Neural progenitor cell (in vitro differentiated cells): Measurements from ENCODE around the gene FASLG. TPM values are rescaled to one million over a fixed set of nuclear protein-coding genes. Genes with fewer than 3 reads are reported as not detected.

Source experiments
- DNase-seq: peaks from one replicate; pipeline ENCODE4 v3.0.0-alpha.2; 2016; ENCODE audit warnings: low spot score
- H2AFZ ChIP-seq: fragments of 200-600 bp; sonication (generic); replicated peaks from 2 replicates; pipeline ENCODE4 v1.6.1; 2016; ENCODE audit warnings: antibody characterized with exemption
- H3F3A ChIP-seq: fragments of 200-600 bp; sonication (generic); 2 replicates; pipeline ENCODE4 v1.6.1; 2016; ENCODE audit warnings: antibody characterized with exemption, low read depth
- H3K27ac ChIP-seq: fragments of 200-600 bp; sonication (generic); 2 replicates; pipeline ENCODE4 v1.5.1; 2016; ENCODE audit warnings: mild to moderate bottlenecking
- H3K27me3 ChIP-seq: fragments of 200-600 bp; sonication (generic); 2 replicates; pipeline ENCODE4 v1.6.1; 2016; ENCODE audit warnings: mild to moderate bottlenecking, moderate library complexity
- H3K36me3 ChIP-seq: fragments of 200-600 bp; sonication (generic); 2 replicates; pipeline ENCODE4 v1.5.1; 2016
- H3K4me1 ChIP-seq: fragments of 200-600 bp; sonication (generic); 2 replicates; pipeline ENCODE4 v1.6.1; 2016; ENCODE audit warnings: mixed run types
- H3K4me2 ChIP-seq: fragments of 200-600 bp; sonication (generic); 2 replicates; pipeline ENCODE4 v1.6.1; 2016
- H3K4me3 ChIP-seq: fragments of 200-600 bp; sonication (generic); 2 replicates; pipeline ENCODE4 v1.5.1; 2016
- H3K79me2 ChIP-seq: fragments of 200-600 bp; sonication (generic); 2 replicates; pipeline ENCODE4 v1.6.1; 2016; ENCODE audit warnings: low read depth
- H3K9ac ChIP-seq: fragments of 200-600 bp; sonication (generic); 2 replicates; pipeline ENCODE4 v1.6.1; 2016
- H3K9me3 ChIP-seq: fragments of 200-600 bp; sonication (generic); 2 replicates; pipeline ENCODE4 v1.5.1; 2016; ENCODE audit warnings: low read depth
- H4K20me1 ChIP-seq: fragments of 200-600 bp; sonication (generic); 2 replicates; pipeline ENCODE4 v1.6.1; 2016; ENCODE audit warnings: low read depth
- H3K27ac Mint-ChIP-seq: 3 replicates; pipeline ENCODE4 v1.8.0; 2021; ENCODE audit warnings: mixed read lengths
- H3K27me3 Mint-ChIP-seq: 2 replicates; pipeline ENCODE4 v1.8.0; 2022; ENCODE audit warnings: low read depth, mild to moderate bottlenecking, inconsistent platforms, moderate library complexity, mixed read lengths; ENCODE audit not compliant: insufficient read depth
- H3K36me3 Mint-ChIP-seq: 3 replicates; pipeline ENCODE4 v1.8.0; 2021; ENCODE audit warnings: mixed read lengths
- H3K4me1 Mint-ChIP-seq: 3 replicates; pipeline ENCODE4 v1.8.0; 2021; ENCODE audit warnings: mixed read lengths
- H3K4me3 Mint-ChIP-seq: 3 replicates; pipeline ENCODE4 v1.8.0; 2021; ENCODE audit warnings: mild to moderate bottlenecking, moderate library complexity, mixed read lengths
- H3K9me3 Mint-ChIP-seq: 3 replicates; pipeline ENCODE4 v1.8.0; 2020; ENCODE audit warnings: mixed read lengths
- EZH2 ChIP-seq: fragments of 200-600 bp; sonication (generic); IDR thresholded peaks from 2 replicates; pipeline ENCODE4 v1.6.1; 2017; ENCODE audit warnings: antibody characterized with exemption, mild to moderate bottlenecking, moderate library complexity
- EZH2phosphoT487 ChIP-seq: fragments of 200-600 bp; sonication (generic); IDR thresholded peaks from 2 replicates; pipeline ENCODE4 v1.6.1; 2017; ENCODE audit warnings: antibody characterized with exemption
- total RNA-seq: library from RNA; depleted of rRNA; stranded (reverse); fragments of >200 nt; gene quantifications from 2 replicates; pipeline ENCODE4 v1.2.3, GENCODE V29; 2015; ENCODE audit warnings: low replicate concordance
- TF ChIP-seq, protein P1 (sequence below): fragments of 200-600 bp; sonication (generic); IDR thresholded peaks from 2 replicates; pipeline ENCODE4 v1.5.1; 2017; ENCODE audit warnings: antibody characterized with exemption, mild to moderate bottlenecking

FASLG gene
- total RNA-seq, 1 donor from 2014 or later = not detected

DNA sequence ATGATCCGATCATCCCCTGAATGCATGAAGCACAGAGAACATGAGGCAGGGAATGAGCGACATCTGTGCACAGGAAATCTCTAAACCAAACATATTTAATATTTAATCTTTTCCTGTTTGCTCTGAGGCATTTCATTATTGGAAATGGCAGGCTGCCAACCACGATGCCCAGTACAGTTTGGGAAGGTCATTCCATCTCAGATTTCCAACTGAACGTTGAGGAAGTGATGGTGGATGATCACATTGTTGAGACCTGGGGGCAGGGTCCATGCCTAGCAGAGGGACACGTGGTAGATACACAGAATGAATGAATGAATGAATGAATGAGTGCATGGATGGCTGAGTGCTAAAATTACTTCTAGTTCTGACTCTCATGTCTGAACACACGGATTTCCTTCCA is 15.9 kb upstream of the FASLG start:
- no peak overlapping the region for H3K27ac Mint-ChIP-seq

DNA sequence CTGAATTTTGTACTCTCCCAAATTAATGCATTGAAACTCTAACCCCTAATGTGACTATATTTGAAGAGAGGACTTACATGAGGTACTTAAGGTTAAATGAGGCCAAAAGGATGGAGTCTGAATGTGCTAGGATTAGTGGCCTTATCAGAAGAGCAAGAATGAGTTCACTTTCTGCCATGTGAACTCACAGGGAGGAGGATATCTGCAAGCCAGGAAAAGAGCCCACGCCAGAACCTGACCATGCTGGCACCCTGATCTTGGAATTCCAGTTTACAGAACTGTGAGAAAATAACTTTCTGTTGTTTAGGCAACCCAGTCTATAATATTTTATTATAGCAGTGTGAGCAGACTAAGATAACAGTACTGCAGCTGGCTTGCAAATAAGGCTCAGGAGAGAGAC is 12.2 kb upstream of the FASLG start:
- Histone ChIP-seq H3K36me3 (no peaks in the 10 kb centered on the region), H3K9ac (no peak overlapping the region), H3K4me2 (no peak overlapping the region), H3K4me3 (no peak overlapping the region), H3K9me3 (no peaks in the 10 kb centered on the region), H3K4me1 (no peaks in the 10 kb centered on the region), H3F3A (no peaks in the 10 kb centered on the region), H3K27ac (no peak overlapping the region), H2AFZ (no peak overlapping the region), H3K27me3 (no peaks in the 10 kb centered on the region), H3K79me2 (no peaks in the 10 kb centered on the region), H4K20me1 (no peaks in the 10 kb centered on the region)
- TF ChIP-seq, protein P1, sequence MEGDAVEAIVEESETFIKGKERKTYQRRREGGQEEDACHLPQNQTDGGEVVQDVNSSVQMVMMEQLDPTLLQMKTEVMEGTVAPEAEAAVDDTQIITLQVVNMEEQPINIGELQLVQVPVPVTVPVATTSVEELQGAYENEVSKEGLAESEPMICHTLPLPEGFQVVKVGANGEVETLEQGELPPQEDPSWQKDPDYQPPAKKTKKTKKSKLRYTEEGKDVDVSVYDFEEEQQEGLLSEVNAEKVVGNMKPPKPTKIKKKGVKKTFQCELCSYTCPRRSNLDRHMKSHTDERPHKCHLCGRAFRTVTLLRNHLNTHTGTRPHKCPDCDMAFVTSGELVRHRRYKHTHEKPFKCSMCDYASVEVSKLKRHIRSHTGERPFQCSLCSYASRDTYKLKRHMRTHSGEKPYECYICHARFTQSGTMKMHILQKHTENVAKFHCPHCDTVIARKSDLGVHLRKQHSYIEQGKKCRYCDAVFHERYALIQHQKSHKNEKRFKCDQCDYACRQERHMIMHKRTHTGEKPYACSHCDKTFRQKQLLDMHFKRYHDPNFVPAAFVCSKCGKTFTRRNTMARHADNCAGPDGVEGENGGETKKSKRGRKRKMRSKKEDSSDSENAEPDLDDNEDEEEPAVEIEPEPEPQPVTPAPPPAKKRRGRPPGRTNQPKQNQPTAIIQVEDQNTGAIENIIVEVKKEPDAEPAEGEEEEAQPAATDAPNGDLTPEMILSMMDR = no peak
- TF ChIP-seq EZH2 = no peak
- Mint-ChIP-seq H3K9me3 (no peaks in the 10 kb centered on the region), H3K36me3 (no peaks in the 10 kb centered on the region), H3K4me3 (no peak overlapping the region), H3K27ac (no peak overlapping the region), H3K4me1 (no peaks in the 10 kb centered on the region), H3K27me3 (peaks cover 6% of the 10 kb centered on the region)
- no peak for DNase-seq

More for the DNA sequence above, 15.9 kb upstream of the FASLG start:
- DNase-seq = no peak
- no peaks in the 10 kb centered on the region for H3K36me3 ChIP-seq
- H3K4me1 Mint-ChIP-seq = peaks cover 10% of the 10 kb centered on the region
- H3K79me2 ChIP-seq = no peaks in the 10 kb centered on the region
- H3K4me3 Mint-ChIP-seq = no peak overlapping the region
- H3K9me3 Mint-ChIP-seq = no peaks in the 10 kb centered on the region
- no peaks in the 10 kb centered on the region for H3K4me1 ChIP-seq
- no peak overlapping the region for H2AFZ ChIP-seq
- no peaks in the 10 kb centered on the region for H3K27me3 ChIP-seq
- H3K9ac ChIP-seq = no peak overlapping the region
- H4K20me1 ChIP-seq = no peaks in the 10 kb centered on the region
- no peaks in the 10 kb centered on the region for H3F3A ChIP-seq
- no peak overlapping the region for H3K4me2 ChIP-seq
- TF ChIP-seq EZH2phosphoT487 (no peak), EZH2 (no peak)
- TF ChIP-seq, protein P1 = no peak
- H3K4me3 ChIP-seq = no peak overlapping the region
- no peak overlapping the region for H3K27ac ChIP-seq
- peaks cover 8% of the 10 kb centered on the region for H3K27me3 Mint-ChIP-seq
- H3K36me3 Mint-ChIP-seq = no peaks in the 10 kb centered on the region
- no peaks in the 10 kb centered on the region for H3K9me3 ChIP-seq

DNA sequence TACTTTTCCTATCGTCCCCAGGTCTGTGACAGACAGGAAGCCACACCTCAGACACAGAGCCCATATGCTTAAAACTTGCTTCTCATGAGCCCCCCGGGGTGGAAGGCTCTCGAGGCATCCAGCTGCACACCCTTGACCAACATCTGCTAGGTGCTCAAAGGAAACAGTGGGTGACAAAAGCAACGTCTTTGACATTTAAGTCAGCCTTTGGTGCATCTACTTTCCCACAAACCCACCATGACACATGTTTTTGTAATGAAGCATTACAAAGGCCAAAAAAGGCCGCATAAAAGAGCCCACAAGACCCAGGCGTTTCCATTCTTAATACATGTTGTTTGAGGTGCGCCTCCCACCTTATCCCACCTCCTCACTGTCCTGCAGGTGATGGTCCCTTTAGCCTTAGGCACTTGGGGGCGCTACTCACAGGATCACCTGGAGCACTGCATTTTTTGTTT is 11.8 kb upstream of the FASLG start:
- Mint-ChIP-seq H3K4me1 (no peaks in the 10 kb centered on the region), H3K36me3 (no peaks in the 10 kb centered on the region), H3K27me3 (peaks cover 6% of the 10 kb centered on the region), H3K9me3 (no peaks in the 10 kb centered on the region), H3K4me3 (no peak overlapping the region), H3K27ac (no peak overlapping the region)
- no peak for TF ChIP-seq EZH2
- TF ChIP-seq, protein P1 = no peak
- TF ChIP-seq EZH2phosphoT487 = no peak
- Histone ChIP-seq H3K4me3 (no peak overlapping the region), H3K79me2 (no peaks in the 10 kb centered on the region), H3K27me3 (no peaks in the 10 kb centered on the region), H3K27ac (no peak overlapping the region), H3K36me3 (no peaks in the 10 kb centered on the region), H3K4me2 (no peak overlapping the region), H4K20me1 (no peaks in the 10 kb centered on the region), H3K4me1 (no peaks in the 10 kb centered on the region), H2AFZ (no peak overlapping the region), H3F3A (no peaks in the 10 kb centered on the region), H3K9ac (no peak overlapping the region), H3K9me3 (no peaks in the 10 kb centered on the region)
- no peak for DNase-seq
